Activated naive CD4-positive, alpha-beta T cell treated with anti-CD3 and anti-CD28 coated beads, Interleukin-2, amount 10 ng/mL, durations not matched to agents 7 days and 5 days (primary cell): ENCODE measurements around the gene HIRA.

ENCODE experiments used
- CTCF ChIA-PET: fragments of 350-600 bp; sonication (Branson Sonifier 250); formaldehyde crosslinking; loops from one replicate; lab custom pipeline; 2021; ENCODE audit warnings: antibody characterized with exemption; lab: Charles Lee
- DNase-seq: peaks from one replicate; pipeline ENCODE4 v3.0.0-alpha.2; 2020
- H3K27ac Mint-ChIP-seq: one replicate; pipeline ENCODE4 v1.8.0; 2021; ENCODE audit warnings: mild to moderate bottlenecking, moderate library complexity, mixed read lengths
- H3K27me3 Mint-ChIP-seq: one replicate; pipeline ENCODE4 v1.8.0; 2021; ENCODE audit warnings: mild to moderate bottlenecking, mixed read lengths
- H3K36me3 Mint-ChIP-seq: one replicate; pipeline ENCODE4 v1.8.0; 2021; ENCODE audit warnings: mixed read lengths
- H3K4me1 Mint-ChIP-seq: one replicate; pipeline ENCODE4 v1.8.0; 2021; ENCODE audit warnings: mixed read lengths
- H3K4me3 Mint-ChIP-seq: one replicate; pipeline ENCODE4 v1.8.0; 2021; ENCODE audit warnings: mild to moderate bottlenecking, moderate library complexity, mixed read lengths
- H3K9me3 Mint-ChIP-seq: one replicate; pipeline ENCODE4 v1.8.0; 2021; ENCODE audit warnings: mixed read lengths

Gene HIRA, protein sequence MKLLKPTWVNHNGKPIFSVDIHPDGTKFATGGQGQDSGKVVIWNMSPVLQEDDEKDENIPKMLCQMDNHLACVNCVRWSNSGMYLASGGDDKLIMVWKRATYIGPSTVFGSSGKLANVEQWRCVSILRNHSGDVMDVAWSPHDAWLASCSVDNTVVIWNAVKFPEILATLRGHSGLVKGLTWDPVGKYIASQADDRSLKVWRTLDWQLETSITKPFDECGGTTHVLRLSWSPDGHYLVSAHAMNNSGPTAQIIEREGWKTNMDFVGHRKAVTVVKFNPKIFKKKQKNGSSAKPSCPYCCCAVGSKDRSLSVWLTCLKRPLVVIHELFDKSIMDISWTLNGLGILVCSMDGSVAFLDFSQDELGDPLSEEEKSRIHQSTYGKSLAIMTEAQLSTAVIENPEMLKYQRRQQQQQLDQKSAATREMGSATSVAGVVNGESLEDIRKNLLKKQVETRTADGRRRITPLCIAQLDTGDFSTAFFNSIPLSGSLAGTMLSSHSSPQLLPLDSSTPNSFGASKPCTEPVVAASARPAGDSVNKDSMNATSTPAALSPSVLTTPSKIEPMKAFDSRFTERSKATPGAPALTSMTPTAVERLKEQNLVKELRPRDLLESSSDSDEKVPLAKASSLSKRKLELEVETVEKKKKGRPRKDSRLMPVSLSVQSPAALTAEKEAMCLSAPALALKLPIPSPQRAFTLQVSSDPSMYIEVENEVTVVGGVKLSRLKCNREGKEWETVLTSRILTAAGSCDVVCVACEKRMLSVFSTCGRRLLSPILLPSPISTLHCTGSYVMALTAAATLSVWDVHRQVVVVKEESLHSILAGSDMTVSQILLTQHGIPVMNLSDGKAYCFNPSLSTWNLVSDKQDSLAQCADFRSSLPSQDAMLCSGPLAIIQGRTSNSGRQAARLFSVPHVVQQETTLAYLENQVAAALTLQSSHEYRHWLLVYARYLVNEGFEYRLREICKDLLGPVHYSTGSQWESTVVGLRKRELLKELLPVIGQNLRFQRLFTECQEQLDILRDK

DNA sequence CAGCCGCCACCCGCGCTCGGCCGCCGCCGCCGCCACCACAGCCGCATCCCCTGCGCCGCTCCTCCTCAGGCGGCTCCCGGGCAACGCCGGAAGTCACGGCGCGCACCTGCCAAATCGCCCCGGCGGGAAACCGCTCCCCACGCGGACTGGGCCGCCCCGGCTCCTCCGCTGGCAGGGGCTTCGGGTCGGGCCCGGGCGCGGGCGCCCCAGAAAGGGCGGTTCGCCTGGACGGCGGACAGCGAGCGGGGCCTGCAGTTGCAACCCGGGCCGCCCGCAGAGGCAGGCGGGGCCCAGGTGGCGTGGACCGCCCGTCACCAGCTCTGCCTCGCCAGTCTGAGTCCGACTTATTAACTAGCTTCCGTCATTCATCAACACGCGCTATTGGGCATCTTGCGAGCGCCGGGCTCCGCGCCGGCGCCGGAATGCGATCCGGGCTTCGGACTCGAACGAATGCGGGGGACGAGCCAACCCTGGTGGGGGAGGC is at the start of gene HIRA:
HIRA (minus strand) TSS at position 85 of the 484 bp plus-strand sequence. CDS start 257 bp downstream, outside the sequence.
- peak; percentile 85 for DNase-seq
- H3K4me3 Mint-ChIP-seq, result peak within 1 kb of the TSS; percentile 92
- H3K27me3 Mint-ChIP-seq, result no peaks in the 10 kb centered on the region
- H3K27ac Mint-ChIP-seq, result peak within 1 kb of the TSS; percentile 98
- peaks cover 40% of the 10 kb centered on the region for H3K36me3 Mint-ChIP-seq
- H3K9me3 Mint-ChIP-seq, result no peaks in the 10 kb centered on the region
- CTCF ChIA-PET, result no interaction called here
- peaks cover 49% of the 10 kb centered on the region for H3K4me1 Mint-ChIP-seq

GRCh38 chr22:19480789-19481188 is 49.3 kb upstream of the HIRA start:
- Mint-ChIP-seq H3K4me1 (peaks cover 36% of the 10 kb centered on the region), H3K27ac (no peak overlapping the region), H3K27me3 (no peaks in the 10 kb centered on the region), H3K9me3 (no peaks in the 10 kb centered on the region), H3K4me3 (peak overlapping the region; percentile 99), H3K36me3 (peaks cover 29% of the 10 kb centered on the region)
- DNase-seq, result no peak
- CTCF ChIA-PET, result no interaction called here

- no peak for DNase-seq
Observed at GRCh38 chr22:19480173-19480568, 48.6 kb upstream of the HIRA start.

GRCh38 chr22:19479355-19480172 is 48.0 kb upstream of the HIRA start, which contains the start of gene CDC45:
TSS of gene CDC45 (plus strand) at chr22:19479920. CDS start at chr22:19479969, 49 bp downstream.
- no peaks in the 10 kb centered on the region for H3K27me3 Mint-ChIP-seq
- peak; percentile 98 for DNase-seq

More at GRCh38 chr22:19480173-19480568, 48.6 kb upstream of the HIRA start:
- Mint-ChIP-seq H3K4me3 (peak overlapping the region; percentile 99), H3K36me3 (peaks cover 34% of the 10 kb centered on the region), H3K27me3 (no peaks in the 10 kb centered on the region), H3K4me1 (peaks cover 39% of the 10 kb centered on the region), H3K27ac (peak overlapping the region; percentile 98), H3K9me3 (no peaks in the 10 kb centered on the region)
- CTCF ChIA-PET, result interaction anchor here (1.3 kb wide), 1 partner anchor 152 kb away, joined by 4 read pairs; no protein-coding TSS in a partner anchor

DNA sequence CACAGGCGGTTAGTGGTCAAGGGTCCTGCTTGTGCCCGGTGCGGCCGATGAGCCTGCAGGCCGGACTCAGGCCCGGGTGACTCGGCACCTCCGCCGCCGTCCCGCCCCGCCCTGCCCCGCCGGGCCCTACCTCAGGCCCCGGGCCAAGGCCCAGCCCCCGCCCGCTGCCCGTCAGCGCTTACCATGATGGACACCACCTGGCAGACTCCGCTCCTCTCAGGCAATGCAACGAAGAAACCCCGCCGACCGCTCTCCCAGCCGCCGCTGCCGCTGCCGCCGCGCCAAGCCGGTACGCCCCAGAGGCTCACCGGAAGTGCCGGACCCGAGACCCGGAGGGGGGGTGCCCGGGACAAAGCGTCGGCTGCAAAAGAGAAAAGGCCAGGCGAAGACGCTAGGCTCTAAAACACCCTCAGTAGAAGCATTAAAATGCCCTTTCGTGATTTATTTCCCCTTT is 47.4 kb upstream of the HIRA start, which contains the start of gene UFD1:
UFD1 (minus strand) TSS at position 293 of the 454 bp plus-strand sequence; CDS start at position 185, 108 bp downstream.
- CTCF ChIA-PET, result interaction anchor here (0.7 to 3.0 kb wide), 4 partner anchors 14 to 299 kb away, joined by 3 to 14 read pairs (median 6); no protein-coding TSS in a partner anchor
- Mint-ChIP-seq H3K36me3 (peaks cover 29% of the 10 kb centered on the region), H3K4me3 (peak within 1 kb of the TSS; percentile 99), H3K27me3 (no peaks in the 10 kb centered on the region), H3K4me1 (peaks cover 39% of the 10 kb centered on the region), H3K9me3 (no peaks in the 10 kb centered on the region), H3K27ac (peak within 1 kb of the TSS; percentile 98)
- DNase-seq, result peak; percentile 89

More at GRCh38 chr22:19479355-19480172, 48.0 kb upstream of the HIRA start, which contains the start of gene CDC45:
- H3K36me3 Mint-ChIP-seq, result peaks cover 29% of the 10 kb centered on the region
- CTCF ChIA-PET, result interaction anchor here (1.3 to 3.0 kb wide), 3 partner anchors 15 to 152 kb away, joined by 4 to 14 read pairs (median 8); no protein-coding TSS in a partner anchor
- peak within 1 kb of the TSS; percentile 99 for H3K4me3 Mint-ChIP-seq
- H3K9me3 Mint-ChIP-seq, result no peaks in the 10 kb centered on the region
- H3K27ac Mint-ChIP-seq, result peak within 1 kb of the TSS; percentile 98
- peaks cover 39% of the 10 kb centered on the region for H3K4me1 Mint-ChIP-seq

DNA sequence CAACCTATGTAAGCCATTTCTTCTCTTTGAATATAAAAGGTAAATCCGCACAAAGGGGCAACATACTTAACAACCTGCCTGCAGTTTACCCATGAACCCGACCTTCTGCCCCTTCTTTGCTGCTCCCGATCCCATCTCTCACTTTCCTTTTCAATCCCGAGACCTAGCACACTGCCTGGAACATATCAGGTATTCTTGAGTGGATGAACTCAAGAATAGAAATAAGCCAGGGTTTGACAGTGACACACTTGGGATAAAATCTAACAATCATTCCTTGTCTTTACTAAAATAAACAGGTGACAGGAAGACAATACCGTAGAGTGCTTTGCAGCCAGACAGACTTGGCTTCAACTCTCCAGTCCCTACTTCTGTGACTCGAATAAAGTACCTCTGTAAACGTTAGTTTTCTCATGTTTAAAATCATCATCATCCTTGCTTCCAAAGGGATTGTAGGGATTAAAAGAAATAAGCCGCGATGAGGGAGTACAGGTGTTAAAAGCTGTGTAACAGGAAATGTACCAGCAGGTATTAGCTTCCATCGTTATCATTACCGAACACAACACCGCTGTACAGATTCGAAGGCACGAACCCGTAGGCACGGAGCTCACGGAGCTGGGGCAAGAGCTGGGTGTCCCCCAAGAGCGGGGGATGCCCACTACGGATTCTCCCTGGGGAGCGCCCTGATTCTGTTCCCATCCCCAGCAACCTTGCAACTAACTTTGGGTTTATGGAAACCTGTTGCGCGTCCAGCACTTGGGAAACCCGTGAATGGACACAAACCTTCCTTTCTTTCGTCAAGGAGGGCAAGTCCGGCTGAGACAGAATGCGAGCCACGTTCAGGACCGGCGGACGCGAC is 46.7 kb upstream of the HIRA start:
- H3K4me1 Mint-ChIP-seq, result peaks cover 37% of the 10 kb centered on the region
- peak; percentile 45 for DNase-seq
- peaks cover 29% of the 10 kb centered on the region for H3K36me3 Mint-ChIP-seq

DNA sequence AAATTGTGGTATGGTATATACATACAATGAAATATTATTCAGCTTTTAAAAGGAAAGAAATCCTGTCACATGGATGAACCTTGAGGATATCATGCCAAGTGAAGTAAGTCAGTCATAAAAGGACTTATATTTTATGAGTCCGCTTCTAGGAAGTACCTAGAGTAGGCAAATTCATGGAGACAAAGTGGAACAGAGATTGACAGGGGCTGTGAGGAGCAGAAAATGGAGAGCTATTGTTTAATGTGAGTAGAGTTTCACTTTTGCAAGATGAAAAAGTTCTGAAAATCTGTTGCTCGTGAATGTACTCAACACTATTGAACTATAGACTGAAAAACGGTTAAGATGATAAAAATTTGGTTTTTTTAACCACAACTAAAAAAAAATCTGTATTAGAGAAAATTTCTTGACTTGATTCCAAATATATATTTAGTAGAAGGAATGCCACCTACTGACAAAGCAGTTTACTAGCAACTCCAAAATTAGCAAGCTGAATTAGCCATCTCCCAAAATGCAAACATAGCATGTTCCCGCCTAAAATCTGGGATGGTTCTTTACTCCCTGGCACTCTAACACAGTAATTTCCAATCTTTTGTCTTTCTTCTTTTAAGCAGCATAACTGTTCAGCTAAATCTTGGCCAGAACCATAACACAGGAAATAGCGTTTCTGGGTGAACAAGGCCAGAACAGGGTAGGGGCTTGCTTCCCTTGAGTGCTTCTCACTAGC is 46.0 kb upstream of the HIRA start:
- H3K4me3 Mint-ChIP-seq, result peak overlapping the region; percentile 99
- CTCF ChIA-PET, result interaction anchor here (0.7 to 3.0 kb wide), 11 partner anchors 8 to 370 kb away, joined by 3 to 14 read pairs (median 4); partner anchors contain the start of genes C22orf39 and SLC25A1
- no peak for DNase-seq
- peaks cover 28% of the 10 kb centered on the region for H3K36me3 Mint-ChIP-seq
- peak overlapping the region; percentile 91 for H3K27ac Mint-ChIP-seq
- peaks cover 34% of the 10 kb centered on the region for H3K4me1 Mint-ChIP-seq
- H3K9me3 Mint-ChIP-seq, result no peaks in the 10 kb centered on the region
- H3K27me3 Mint-ChIP-seq, result no peaks in the 10 kb centered on the region

More for the DNA sequence above, 46.7 kb upstream of the HIRA start:
- H3K9me3 Mint-ChIP-seq, result no peaks in the 10 kb centered on the region
- CTCF ChIA-PET, result interaction anchor here (0.7 to 3.0 kb wide), 12 partner anchors 9 to 370 kb away, joined by 3 to 14 read pairs (median 4); partner anchors contain the start of genes C22orf39 and SLC25A1
- H3K27ac Mint-ChIP-seq, result peak overlapping the region; percentile 91
- peak overlapping the region; percentile 99 for H3K4me3 Mint-ChIP-seq
- no peaks in the 10 kb centered on the region for H3K27me3 Mint-ChIP-seq

DNA sequence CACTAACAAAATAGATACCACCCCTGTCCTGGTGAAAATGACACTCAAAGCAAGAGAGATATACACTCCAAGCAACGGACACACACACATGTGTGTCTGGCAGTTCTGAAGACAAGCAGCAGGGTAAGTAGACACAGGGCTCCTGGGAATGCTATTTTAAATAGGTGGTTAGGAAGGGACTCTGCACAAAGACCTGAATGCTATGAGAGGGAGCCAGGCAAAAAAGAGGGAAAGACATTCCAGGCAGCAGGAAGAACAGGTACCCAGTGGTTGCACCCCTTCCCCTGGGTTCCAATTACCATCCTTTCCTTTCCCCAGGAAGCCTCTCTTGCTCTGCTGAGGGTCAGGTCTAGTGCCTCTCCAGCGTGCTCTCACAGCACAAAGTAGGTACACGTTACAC is 44.5 kb upstream of the HIRA start:
- H3K9me3 Mint-ChIP-seq, result no peaks in the 10 kb centered on the region
- peaks cover 33% of the 10 kb centered on the region for H3K4me1 Mint-ChIP-seq
- CTCF ChIA-PET, result no interaction called here
- no peak for DNase-seq
- peaks cover 36% of the 10 kb centered on the region for H3K36me3 Mint-ChIP-seq
- no peak overlapping the region for H3K27ac Mint-ChIP-seq
- H3K27me3 Mint-ChIP-seq, result no peaks in the 10 kb centered on the region
- no peak overlapping the region for H3K4me3 Mint-ChIP-seq

- CTCF ChIA-PET, result interaction anchor here (0.8 to 1.3 kb wide), 4 partner anchors 13 to 294 kb away, joined by 3 to 4 read pairs (median 3); no protein-coding TSS in a partner anchor
- Mint-ChIP-seq H3K4me3 (no peak overlapping the region), H3K36me3 (peaks cover 45% of the 10 kb centered on the region), H3K4me1 (peaks cover 20% of the 10 kb centered on the region), H3K9me3 (no peaks in the 10 kb centered on the region), H3K27ac (no peak overlapping the region), H3K27me3 (no peaks in the 10 kb centered on the region)
- DNase-seq, result no peak
Observed at GRCh38 chr22:19473578-19473977, 42.0 kb upstream of the HIRA start.

DNA sequence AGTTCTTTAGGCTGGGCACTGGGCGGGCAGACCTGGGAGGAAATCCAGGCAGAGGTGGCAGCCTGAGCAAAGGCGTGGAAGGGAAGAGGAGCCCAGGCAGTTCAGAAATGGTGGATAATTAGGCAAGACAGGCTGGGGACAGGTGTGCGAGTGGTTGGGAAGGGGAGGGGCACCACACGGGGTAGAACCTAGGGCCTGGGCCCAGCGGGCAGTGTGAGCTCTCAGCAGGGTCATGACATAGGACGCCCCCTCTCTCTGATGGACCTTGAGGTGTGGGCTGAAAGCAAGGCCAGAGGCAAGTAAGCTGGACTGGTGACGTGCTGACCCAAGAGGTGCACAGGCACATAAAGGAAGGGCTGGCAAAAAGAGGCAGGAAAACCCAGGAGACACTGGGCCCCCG is 40.7 kb upstream of the HIRA start:
- Mint-ChIP-seq H3K9me3 (no peaks in the 10 kb centered on the region), H3K27ac (no peak overlapping the region), H3K4me3 (no peak overlapping the region), H3K27me3 (no peaks in the 10 kb centered on the region), H3K36me3 (peaks cover 58% of the 10 kb centered on the region), H3K4me1 (peaks cover 11% of the 10 kb centered on the region)
- no peak for DNase-seq
- CTCF ChIA-PET, result interaction anchor here (1.3 kb wide), 1 partner anchor 293 kb away, joined by 3 read pairs; no protein-coding TSS in a partner anchor

- no peaks in the 10 kb centered on the region for H3K27me3 Mint-ChIP-seq
- no peaks in the 10 kb centered on the region for H3K9me3 Mint-ChIP-seq
- H3K36me3 Mint-ChIP-seq, result peaks cover 61% of the 10 kb centered on the region
- H3K4me3 Mint-ChIP-seq, result no peak overlapping the region
- peaks cover 8% of the 10 kb centered on the region for H3K4me1 Mint-ChIP-seq
- DNase-seq, result no peak
- CTCF ChIA-PET, result no interaction called here
- peak overlapping the region; percentile 60 for H3K27ac Mint-ChIP-seq
Observed at GRCh38 chr22:19471572-19471971, 40.0 kb upstream of the HIRA start.
